Stimulated activated naive B cell treated with anti-CD40 and anti-IgM and Interleukin-4, amounts not matched to agents 10 μg/mL and 1 μg/mL and 100 μg/mL, for 72 hours (primary cell): ENCODE data around the gene MYO1E.
A peak's percentile ranks its signal among the peaks of the same experiment; 100 is the strongest.

Source experiments
- ATAC-seq, 2 donors: fragments of 150-1000 bp; cut with Tn5 transposase; replicated peaks; 2 replicates each; pipeline ENCODE4 v1.10.0; 2021; ENCODE audit warnings: moderate library complexity in 1 of 2
- DNase-seq: peaks from one replicate; pipeline ENCODE4 v3.0.0; 2021
- H3K27ac Mint-ChIP-seq: one replicate; pipeline ENCODE4 v1.8.0; 2022; ENCODE audit warnings: mild to moderate bottlenecking, mixed read lengths
- H3K27me3 Mint-ChIP-seq, 2 donors: one replicate each; pipeline ENCODE4 v1.8.0; 2022; ENCODE audit warnings: mixed read lengths in 2 of 2
- H3K36me3 Mint-ChIP-seq, 2 donors: one replicate each; pipeline ENCODE4 v1.8.0; 2022; ENCODE audit warnings: mixed read lengths in 2 of 2, mild to moderate bottlenecking in 1 of 2
- H3K4me1 Mint-ChIP-seq, 2 donors: one replicate each; pipeline ENCODE4 v1.8.0; 2022; ENCODE audit warnings: mixed read lengths in 2 of 2, mild to moderate bottlenecking in 1 of 2
- H3K4me3 Mint-ChIP-seq, 2 donors: one replicate each; pipeline ENCODE4 v1.8.0; 2022; ENCODE audit warnings: mild to moderate bottlenecking in 2 of 2, mixed read lengths in 2 of 2, moderate library complexity in 1 of 2
- H3K9me3 Mint-ChIP-seq, 2 donors: one replicate each; pipeline ENCODE4 v1.8.0; 2022; ENCODE audit warnings: mixed read lengths in 2 of 2, mild to moderate bottlenecking in 1 of 2

The MYO1E gene

DNA sequence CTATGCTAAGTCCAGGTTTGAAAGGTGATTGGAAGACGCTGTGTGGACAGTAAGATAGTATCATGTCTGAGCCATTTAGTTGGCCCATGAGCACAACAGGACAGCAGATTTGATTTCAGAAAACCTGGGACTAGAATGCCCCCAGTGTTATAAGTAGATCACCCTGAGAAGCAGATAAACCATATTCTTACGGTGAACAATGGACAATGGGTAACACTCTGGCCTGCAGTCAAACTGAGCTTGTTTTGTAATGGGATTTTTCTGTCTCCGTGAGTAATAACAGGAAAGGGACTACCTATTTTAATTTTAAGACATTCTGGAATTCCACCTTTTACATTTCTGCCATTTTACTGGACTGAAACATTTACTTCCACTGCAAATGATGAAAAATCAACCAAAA, 94.6 kb downstream of the MYO1E start:
- H3K36me3 Mint-ChIP-seq, result peaks cover 22 to 60% of the 10 kb centered on the region in 2 donors
- H3K27ac Mint-ChIP-seq, result no peak overlapping the region
- H3K9me3 Mint-ChIP-seq, result no peaks in the 10 kb centered on the region
- ATAC-seq (no peak), DNase-seq (no peak)
- H3K4me3 Mint-ChIP-seq, result no peak overlapping the region
- peaks cover 45 to 85% of the 10 kb centered on the region in 2 donors for H3K4me1 Mint-ChIP-seq
- H3K27me3 Mint-ChIP-seq, result no peaks in the 10 kb centered on the region

GRCh38 chr15:59276225-59277178, 96.2 kb downstream of the MYO1E start:
- Mint-ChIP-seq H3K27ac (no peak overlapping the region), H3K4me1 (peaks cover 41 to 75% of the 10 kb centered on the region in 2 donors), H3K36me3 (peaks cover 23 to 62% of the 10 kb centered on the region in 2 donors), H3K4me3 (no peak overlapping the region), H3K27me3 (no peaks in the 10 kb centered on the region), H3K9me3 (no peaks in the 10 kb centered on the region)
- ATAC-seq (no peak), DNase-seq (no peak)

- H3K9me3 Mint-ChIP-seq, result no peaks in the 10 kb centered on the region
- H3K27me3 Mint-ChIP-seq, result no peaks in the 10 kb centered on the region
- peaks cover 24 to 59% of the 10 kb centered on the region in 2 donors for H3K36me3 Mint-ChIP-seq
- no peak for DNase-seq
- peak overlapping the region; percentile 47 to 50 for H3K4me3 Mint-ChIP-seq
- H3K4me1 Mint-ChIP-seq, result peaks cover 38 to 65% of the 10 kb centered on the region in 2 donors
- peak overlapping the region; percentile 93 for H3K27ac Mint-ChIP-seq
- ATAC-seq, result peak; percentile 88 to 92
These were observed 98.3 kb downstream of the MYO1E start for GRCh38 chr15:59274126-59274970.

DNA sequence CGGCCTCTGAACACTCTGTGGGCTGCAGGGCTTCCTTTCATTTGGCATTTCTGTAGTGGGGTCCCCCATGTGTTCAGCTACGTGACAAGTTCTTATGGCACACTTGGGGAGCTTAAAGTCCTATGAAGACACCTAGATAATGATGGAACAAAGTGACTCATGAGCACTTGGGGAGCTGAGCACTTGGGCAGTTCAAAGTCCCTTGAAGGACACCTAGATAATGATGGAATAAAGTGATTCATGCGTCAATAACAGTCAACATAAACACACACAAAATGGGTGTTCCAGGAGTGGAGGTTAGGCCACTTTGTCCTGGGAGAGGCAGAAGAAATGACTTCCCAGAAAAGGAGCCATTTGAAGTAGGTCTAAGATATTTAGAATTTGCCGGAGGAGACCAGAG, 99.4 kb downstream of the MYO1E start:
- H3K4me1 Mint-ChIP-seq, result peaks cover 34 to 54% of the 10 kb centered on the region in 2 donors
- H3K27ac Mint-ChIP-seq, result peak overlapping the region; percentile 88
- no peaks in the 10 kb centered on the region for H3K9me3 Mint-ChIP-seq
- ATAC-seq (no peak), DNase-seq (no peak)
- H3K4me3 Mint-ChIP-seq, result peak overlapping the region in 1 of 2 donors; percentile 61
- H3K36me3 Mint-ChIP-seq, result peaks cover 31 to 57% of the 10 kb centered on the region in 2 donors
- no peaks in the 10 kb centered on the region for H3K27me3 Mint-ChIP-seq

DNA sequence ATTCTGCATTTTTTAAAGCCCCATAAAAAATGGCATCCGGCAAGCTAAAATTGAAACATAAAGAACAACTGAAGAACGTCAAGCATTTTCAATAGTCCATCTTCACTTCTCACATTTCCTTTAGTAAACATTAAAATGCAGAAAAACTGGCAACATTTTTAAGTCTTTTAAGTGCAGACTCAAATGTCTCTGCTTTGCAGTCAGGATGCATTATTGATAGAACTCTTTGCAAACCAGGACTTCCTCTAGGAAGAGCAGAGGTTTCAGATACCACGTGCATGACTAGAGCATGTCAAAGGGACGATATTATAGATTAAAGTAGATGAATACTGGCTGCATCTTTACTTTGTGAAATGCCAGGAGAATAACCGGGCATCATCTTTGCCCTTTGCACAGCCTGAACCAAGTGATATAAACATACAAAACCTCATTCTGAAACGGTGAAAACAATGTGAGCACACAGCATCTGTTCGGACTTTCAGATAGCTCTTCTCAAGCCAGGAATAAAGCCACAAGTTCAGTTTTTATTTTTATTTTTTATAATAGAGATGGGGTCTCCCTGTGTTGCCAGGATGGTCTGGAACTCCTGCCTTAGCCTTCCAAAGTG, 101.0 kb downstream of the MYO1E start:
- H3K4me1 Mint-ChIP-seq, result peaks cover 30 to 47% of the 10 kb centered on the region in 2 donors

GRCh38 chr15:59268852-59269407, 103.7 kb downstream of the MYO1E start:
- ATAC-seq (no peak), DNase-seq (no peak)
- Mint-ChIP-seq H3K27ac (no peak overlapping the region), H3K27me3 (no peaks in the 10 kb centered on the region), H3K4me3 (no peak overlapping the region), H3K9me3 (no peaks in the 10 kb centered on the region), H3K4me1 (peaks cover 11 to 28% of the 10 kb centered on the region in 2 donors), H3K36me3 (peaks cover 35 to 55% of the 10 kb centered on the region in 2 donors)

More for the DNA sequence above, 101.0 kb downstream of the MYO1E start:
- Mint-ChIP-seq H3K36me3 (peaks cover 35 to 64% of the 10 kb centered on the region in 2 donors), H3K9me3 (no peaks in the 10 kb centered on the region), H3K27me3 (no peaks in the 10 kb centered on the region), H3K27ac (no peak overlapping the region), H3K4me3 (no peak overlapping the region)
- ATAC-seq (no peak), DNase-seq (no peak)

- Mint-ChIP-seq H3K27me3 (no peaks in the 10 kb centered on the region), H3K36me3 (peaks cover 34 to 56% of the 10 kb centered on the region in 2 donors), H3K9me3 (no peaks in the 10 kb centered on the region), H3K4me1 (peaks cover 9 to 27% of the 10 kb centered on the region in 2 donors), H3K4me3 (no peak overlapping the region), H3K27ac (no peak overlapping the region)
- ATAC-seq (peak in 1 of 2 donors; percentile 53), DNase-seq (no peak)
These were observed 104.4 kb downstream of the MYO1E start for GRCh38 chr15:59268168-59268851.

- ATAC-seq, result no peak
- H3K4me1 Mint-ChIP-seq, result peaks cover 5 to 20% of the 10 kb centered on the region in 2 donors
- no peak overlapping the region for H3K4me3 Mint-ChIP-seq
- no peaks in the 10 kb centered on the region for H3K27me3 Mint-ChIP-seq
- H3K27ac Mint-ChIP-seq, result no peak overlapping the region
- peaks cover 30 to 52% of the 10 kb centered on the region in 2 donors for H3K36me3 Mint-ChIP-seq
- DNase-seq, result no peak
- H3K9me3 Mint-ChIP-seq, result no peaks in the 10 kb centered on the region
These were observed 106.6 kb downstream of the MYO1E start for GRCh38 chr15:59266028-59266427.

GRCh38 chr15:59262316-59262715, 110.4 kb downstream of the MYO1E start:
- Mint-ChIP-seq H3K36me3 (peaks cover 40 to 61% of the 10 kb centered on the region in 2 donors), H3K4me1 (peaks cover 20 to 43% of the 10 kb centered on the region in 2 donors), H3K27me3 (no peaks in the 10 kb centered on the region), H3K4me3 (no peak overlapping the region), H3K9me3 (no peaks in the 10 kb centered on the region), H3K27ac (no peak overlapping the region)
- DNase-seq, result no peak
- no peak for ATAC-seq

DNA sequence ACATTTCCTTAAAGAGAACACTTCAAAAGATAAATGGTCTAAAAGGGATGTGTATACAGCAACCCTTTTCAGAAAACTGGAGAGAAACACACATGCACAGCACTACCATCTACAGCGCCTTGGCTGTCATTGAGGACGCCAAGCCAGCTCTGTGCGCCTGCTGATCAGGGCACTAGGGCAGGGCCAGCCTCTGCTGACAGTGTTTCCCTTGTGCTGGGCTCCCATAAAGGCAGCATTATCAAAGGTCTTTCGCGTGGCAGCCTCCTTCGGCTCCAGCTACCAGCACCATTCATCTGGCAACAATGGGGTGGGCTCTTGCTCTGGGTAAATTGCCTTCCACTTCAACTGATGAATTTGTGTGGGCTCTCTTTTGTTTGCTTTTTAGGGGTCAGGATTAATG, 112.6 kb downstream of the MYO1E start:
- H3K27ac Mint-ChIP-seq, result peak overlapping the region; percentile 32
- H3K36me3 Mint-ChIP-seq, result peaks cover 47 to 66% of the 10 kb centered on the region in 2 donors
- H3K4me3 Mint-ChIP-seq, result no peak overlapping the region

DNA sequence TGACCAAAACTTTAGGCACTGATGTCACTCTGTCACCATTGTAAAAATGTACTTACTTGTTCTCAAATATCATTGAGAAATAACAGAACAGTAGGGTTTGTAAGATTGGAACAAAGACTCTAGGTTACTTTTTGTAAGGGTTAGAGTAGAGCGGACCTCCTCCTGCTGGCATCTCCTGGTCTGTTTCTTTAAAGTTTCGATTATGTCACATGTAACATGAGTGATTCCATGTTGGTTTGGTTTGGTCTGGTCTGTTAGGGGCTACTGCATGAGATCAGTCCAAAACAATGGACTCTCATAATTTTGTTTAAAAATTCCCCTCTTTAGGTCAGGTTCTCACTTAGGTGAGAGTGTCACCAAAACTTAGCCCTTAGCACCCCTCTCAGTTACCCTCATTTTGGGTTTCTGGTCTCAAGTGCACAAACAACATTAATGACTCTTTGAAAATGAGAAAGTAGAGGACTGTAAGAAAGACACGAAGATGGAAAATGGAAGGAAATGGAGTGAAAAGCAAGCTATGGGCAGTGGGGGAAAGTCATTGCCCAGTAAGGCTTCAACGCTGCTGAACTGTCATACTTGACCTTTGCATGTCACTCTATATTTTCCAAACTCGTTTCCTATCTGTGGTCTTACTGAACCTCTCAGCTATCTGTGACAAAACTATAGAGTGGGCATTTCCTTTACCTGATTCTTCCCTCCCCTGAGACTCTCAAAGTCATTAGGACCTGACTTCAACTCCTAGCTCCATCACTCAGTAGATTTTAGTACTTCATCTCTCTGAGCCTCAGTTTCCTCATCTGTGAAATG, 113.3 kb downstream of the MYO1E start:
- Mint-ChIP-seq H3K4me1 (peaks cover 24 to 52% of the 10 kb centered on the region in 2 donors), H3K36me3 (peaks cover 48 to 67% of the 10 kb centered on the region in 2 donors), H3K9me3 (no peaks in the 10 kb centered on the region), H3K4me3 (no peak overlapping the region), H3K27ac (peak overlapping the region; percentile 92), H3K27me3 (no peaks in the 10 kb centered on the region)
- DNase-seq (no peak), ATAC-seq (peak; percentile 92 to 94)

More for the DNA sequence above, 112.6 kb downstream of the MYO1E start:
- Mint-ChIP-seq H3K9me3 (no peaks in the 10 kb centered on the region), H3K4me1 (peaks cover 26 to 55% of the 10 kb centered on the region in 2 donors), H3K27me3 (no peaks in the 10 kb centered on the region)
- ATAC-seq (peak; percentile 5 to 13), DNase-seq (no peak)

- no peaks in the 10 kb centered on the region for H3K9me3 Mint-ChIP-seq
- H3K27ac Mint-ChIP-seq, result peak overlapping the region; percentile 92
- peaks cover 21 to 45% of the 10 kb centered on the region in 2 donors for H3K4me1 Mint-ChIP-seq
- H3K4me3 Mint-ChIP-seq, result peak overlapping the region in 1 of 2 donors; percentile 14
- DNase-seq (no peak), ATAC-seq (no peak)
- H3K27me3 Mint-ChIP-seq, result no peaks in the 10 kb centered on the region
- H3K36me3 Mint-ChIP-seq, result peaks cover 47 to 63% of the 10 kb centered on the region in 2 donors
These were observed 114.4 kb downstream of the MYO1E start for GRCh38 chr15:59258317-59258716.
